Measurements from ENCODE around the gene CKS1B. TPM values are rescaled to one million over a fixed set of nuclear protein-coding genes. Genes with fewer than 3 reads are reported as not detected.

CKS1B gene
- polyA plus RNA-seq, 4 donors: 63.7 to 117 (median 75.6) TPM

DNA sequence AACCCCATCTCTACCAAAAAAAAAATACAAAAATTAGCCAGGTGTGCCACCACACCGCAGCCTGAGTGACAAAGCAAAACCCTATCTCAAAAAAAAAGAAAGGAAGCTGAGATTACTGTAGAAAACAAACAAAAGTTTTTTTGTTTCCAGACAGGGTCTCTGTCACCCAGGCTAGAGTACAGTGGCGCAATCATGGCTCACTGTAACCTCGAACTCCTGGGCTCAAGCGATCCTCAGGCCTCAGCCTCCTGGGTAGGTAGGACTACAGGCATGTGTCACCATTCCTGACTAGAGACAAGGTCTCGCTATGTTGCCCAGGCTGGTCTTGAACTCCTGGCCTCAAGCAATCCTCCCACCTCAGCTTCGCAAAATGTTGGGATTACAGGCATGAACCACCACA lies 10.1 kb upstream of the CKS1B start:
- FAIRE-seq: no peak
- peaks cover 0 to 15% (median 4%) of the 10 kb centered on the region in 3 donors for H3K4me1 ChIP-seq (ENCODE audit: control insufficient read depth in 3 of 3, insufficient read depth in 2 of 3, low read depth in 1 of 3, low read length in 2 of 3)
- no peak for DNase-seq
- 85 to 90% (median 90%) methylated on average over 6 of the region's 6 CpGs for WGBS, 3 donors
- H3K4me3 ChIP-seq (ENCODE audit: low read depth in 1 of 3, low read length in 3 of 3): no peak overlapping the region
- H3K36me3 ChIP-seq (ENCODE audit: control insufficient read depth in 3 of 3, insufficient read depth in 2 of 3, low read depth in 1 of 3, low read length in 3 of 3): peaks cover 9 to 70% (median 39%) of the 10 kb centered on the region in 3 donors
- H3K27ac ChIP-seq (ENCODE audit: low read depth in 1 of 3, low read length in 2 of 3): peak overlapping the region in 1 of 3 donors; percentile 39
- no peaks in the 10 kb centered on the region for H3K27me3 ChIP-seq (ENCODE audit: control insufficient read depth in 3 of 3, insufficient read depth in 3 of 3, low read length in 3 of 3)
- H3K9me3 ChIP-seq (ENCODE audit: control insufficient read depth in 2 of 2, insufficient read depth in 1 of 2, low read depth in 1 of 2, low read length in 1 of 2): no peaks in the 10 kb centered on the region

DNA sequence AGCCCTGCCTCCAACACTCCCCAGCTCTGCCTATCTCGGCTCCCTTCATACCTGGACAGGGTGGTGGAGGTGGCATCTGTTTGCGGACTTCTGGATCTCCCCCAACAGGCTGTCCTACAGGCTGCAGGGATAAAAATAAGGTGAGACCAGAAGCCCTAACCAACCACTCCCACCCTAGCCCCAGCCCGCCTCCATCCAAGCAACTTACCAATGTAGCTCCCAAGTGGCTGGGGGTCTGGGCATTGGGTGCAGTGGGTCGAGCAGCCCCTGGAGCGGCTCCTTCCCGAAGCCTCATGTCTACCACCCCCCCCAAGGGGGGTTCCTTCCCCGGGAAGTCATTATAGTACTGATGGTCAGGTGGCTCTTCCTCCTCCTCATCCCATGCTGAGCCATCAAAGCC lies 8.4 kb upstream of the CKS1B start:
- peaks cover 1 to 21% (median 7%) of the 10 kb centered on the region in 3 donors for H3K4me1 ChIP-seq (ENCODE audit: control insufficient read depth in 3 of 3, insufficient read depth in 2 of 3, low read depth in 1 of 3, low read length in 2 of 3)
- H3K4me3 ChIP-seq (ENCODE audit: low read depth in 1 of 3, low read length in 3 of 3): no peak overlapping the region
- no peaks in the 10 kb centered on the region for H3K9me3 ChIP-seq (ENCODE audit: control insufficient read depth in 2 of 2, insufficient read depth in 1 of 2, low read depth in 1 of 2, low read length in 1 of 2)
- FAIRE-seq (no peak), DNase-seq (no peak)
- 92 to 95% (median 93%) methylated on average over 7 of the region's 7 CpGs for WGBS, 3 donors
- H3K36me3 ChIP-seq (ENCODE audit: control insufficient read depth in 3 of 3, insufficient read depth in 2 of 3, low read depth in 1 of 3, low read length in 3 of 3): peaks cover 9 to 83% (median 36%) of the 10 kb centered on the region in 3 donors
- no peak overlapping the region for H3K27ac ChIP-seq (ENCODE audit: low read depth in 1 of 3, low read length in 2 of 3)
- H3K27me3 ChIP-seq (ENCODE audit: control insufficient read depth in 3 of 3, insufficient read depth in 3 of 3, low read length in 3 of 3): no peaks in the 10 kb centered on the region

DNA sequence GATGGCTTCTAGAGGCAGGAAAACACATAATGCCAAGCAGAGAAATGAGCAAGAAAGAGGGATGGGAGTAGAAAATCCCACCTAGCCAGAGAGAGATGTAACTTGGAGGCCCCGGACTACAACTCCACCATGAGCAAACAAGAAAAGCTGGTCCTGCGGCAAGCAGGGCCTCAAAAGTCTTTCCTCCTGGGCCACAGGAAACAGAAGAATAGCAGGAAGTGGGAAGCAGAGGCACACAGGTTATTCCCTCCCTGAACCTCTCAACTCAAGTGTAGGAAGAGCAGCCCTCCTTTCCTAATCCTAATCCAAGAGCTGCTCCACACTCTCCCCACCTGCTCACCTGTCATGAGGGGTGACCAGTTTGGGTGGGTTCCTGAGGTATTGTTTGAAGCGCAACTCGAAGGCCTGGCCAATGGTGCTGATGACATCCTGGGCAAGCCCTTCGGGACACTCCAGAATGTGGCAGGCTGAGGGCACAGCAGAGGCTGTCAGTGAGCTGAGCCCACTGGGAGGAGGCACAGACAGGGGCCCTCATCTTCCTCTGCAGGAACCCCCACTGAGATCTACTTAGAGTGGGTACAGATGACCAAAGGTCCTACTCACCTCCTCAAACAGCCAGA lies 7.0 kb upstream of the CKS1B start:
- FAIRE-seq (no peak), DNase-seq (no peak)
- no peak overlapping the region for H3K27ac ChIP-seq (ENCODE audit: low read depth in 1 of 3, low read length in 2 of 3)
- 77 to 85% (median 80%) methylated on average over 5 of the region's 5 CpGs for WGBS, 3 donors
- no peaks in the 10 kb centered on the region for H3K9me3 ChIP-seq (ENCODE audit: control insufficient read depth in 2 of 2, insufficient read depth in 1 of 2, low read depth in 1 of 2, low read length in 1 of 2)
- H3K36me3 ChIP-seq (ENCODE audit: control insufficient read depth in 3 of 3, insufficient read depth in 2 of 3, low read depth in 1 of 3, low read length in 3 of 3): peaks cover 9 to 87% (median 36%) of the 10 kb centered on the region in 3 donors
- peaks cover 5 to 34% (median 9%) of the 10 kb centered on the region in 3 donors for H3K4me1 ChIP-seq (ENCODE audit: control insufficient read depth in 3 of 3, insufficient read depth in 2 of 3, low read depth in 1 of 3, low read length in 2 of 3)
- H3K27me3 ChIP-seq (ENCODE audit: control insufficient read depth in 3 of 3, insufficient read depth in 3 of 3, low read length in 3 of 3): no peaks in the 10 kb centered on the region
- H3K4me3 ChIP-seq (ENCODE audit: low read depth in 1 of 3, low read length in 3 of 3): no peak overlapping the region

DNA sequence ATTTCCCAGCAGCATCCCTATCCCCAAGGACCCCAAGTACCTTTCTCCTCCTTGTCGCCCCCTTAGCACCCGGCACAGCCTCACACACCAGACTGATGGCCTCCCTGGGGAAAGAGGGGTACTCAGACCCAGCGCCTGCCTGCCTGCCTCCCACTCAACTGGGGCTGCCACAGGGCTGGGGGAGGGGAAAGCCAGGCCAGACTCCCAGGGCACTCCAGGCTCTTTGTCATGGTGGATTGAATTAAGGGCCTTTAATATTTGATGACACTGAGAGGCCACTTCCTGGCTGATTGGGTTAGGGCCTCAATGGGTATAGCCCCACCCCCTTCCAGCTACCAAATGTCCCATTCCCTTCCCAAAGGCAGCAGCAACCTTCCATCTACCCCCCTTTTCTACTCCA lies 5.8 kb upstream of the CKS1B start:
- H3K4me3 ChIP-seq (ENCODE audit: low read depth in 1 of 3, low read length in 3 of 3): no peak overlapping the region
- no peak for DNase-seq
- no peaks in the 10 kb centered on the region for H3K27me3 ChIP-seq (ENCODE audit: control insufficient read depth in 3 of 3, insufficient read depth in 3 of 3, low read length in 3 of 3)
- H3K27ac ChIP-seq (ENCODE audit: low read depth in 1 of 3, low read length in 2 of 3): peak overlapping the region in 1 of 3 donors; percentile 79
- no peak for FAIRE-seq
- WGBS, 3 donors: 92 to 97% (median 96%) methylated on average over 3 of the region's 3 CpGs
- peaks cover 6 to 77% (median 33%) of the 10 kb centered on the region in 3 donors for H3K36me3 ChIP-seq (ENCODE audit: control insufficient read depth in 3 of 3, insufficient read depth in 2 of 3, low read depth in 1 of 3, low read length in 3 of 3)
- no peaks in the 10 kb centered on the region for H3K9me3 ChIP-seq (ENCODE audit: control insufficient read depth in 2 of 2, insufficient read depth in 1 of 2, low read depth in 1 of 2, low read length in 1 of 2)
- peaks cover 7 to 35% (median 15%) of the 10 kb centered on the region in 3 donors for H3K4me1 ChIP-seq (ENCODE audit: control insufficient read depth in 3 of 3, insufficient read depth in 2 of 3, low read depth in 1 of 3, low read length in 2 of 3)

DNA sequence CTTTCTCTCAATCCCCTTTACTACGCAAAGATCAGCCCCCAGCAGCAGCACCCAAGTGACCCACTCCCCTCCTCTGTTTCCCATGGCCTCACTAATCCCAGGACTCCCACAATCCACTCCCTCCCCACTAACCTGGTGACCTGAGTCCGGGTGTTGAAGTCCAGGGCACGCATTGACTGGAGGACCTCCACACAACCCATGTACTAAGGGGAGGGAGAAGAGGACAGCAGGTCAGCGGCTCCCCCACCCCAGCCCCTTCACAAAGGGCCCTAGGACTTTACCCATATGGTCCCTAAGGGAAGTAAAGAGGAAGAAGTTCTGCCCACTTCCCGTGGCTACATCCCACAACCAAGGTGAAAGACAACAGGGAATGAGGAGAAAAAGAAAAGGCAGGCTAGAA lies 5.2 kb upstream of the CKS1B start:
- Histone ChIP-seq H3K36me3 (ENCODE audit: control insufficient read depth in 3 of 3, insufficient read depth in 2 of 3, low read depth in 1 of 3, low read length in 3 of 3) (peaks cover 5 to 71% (median 32%) of the 10 kb centered on the region in 3 donors), H3K4me1 (ENCODE audit: control insufficient read depth in 3 of 3, insufficient read depth in 2 of 3, low read depth in 1 of 3, low read length in 2 of 3) (peaks cover 7 to 35% (median 15%) of the 10 kb centered on the region in 3 donors), H3K4me3 (ENCODE audit: low read depth in 1 of 3, low read length in 3 of 3) (peak overlapping the region in 1 of 3 donors; percentile 40), H3K9me3 (ENCODE audit: control insufficient read depth in 2 of 2, insufficient read depth in 1 of 2, low read depth in 1 of 2, low read length in 1 of 2) (no peaks in the 10 kb centered on the region), H3K27ac (ENCODE audit: low read depth in 1 of 3, low read length in 2 of 3) (peak overlapping the region in 1 of 3 donors; percentile 79), H3K27me3 (ENCODE audit: control insufficient read depth in 3 of 3, insufficient read depth in 3 of 3, low read length in 3 of 3) (no peaks in the 10 kb centered on the region)
- FAIRE-seq (no peak), DNase-seq (no peak)
- WGBS, 3 donors: 65 to 84% (median 82%) methylated on average over 5 of the region's 5 CpGs

DNA sequence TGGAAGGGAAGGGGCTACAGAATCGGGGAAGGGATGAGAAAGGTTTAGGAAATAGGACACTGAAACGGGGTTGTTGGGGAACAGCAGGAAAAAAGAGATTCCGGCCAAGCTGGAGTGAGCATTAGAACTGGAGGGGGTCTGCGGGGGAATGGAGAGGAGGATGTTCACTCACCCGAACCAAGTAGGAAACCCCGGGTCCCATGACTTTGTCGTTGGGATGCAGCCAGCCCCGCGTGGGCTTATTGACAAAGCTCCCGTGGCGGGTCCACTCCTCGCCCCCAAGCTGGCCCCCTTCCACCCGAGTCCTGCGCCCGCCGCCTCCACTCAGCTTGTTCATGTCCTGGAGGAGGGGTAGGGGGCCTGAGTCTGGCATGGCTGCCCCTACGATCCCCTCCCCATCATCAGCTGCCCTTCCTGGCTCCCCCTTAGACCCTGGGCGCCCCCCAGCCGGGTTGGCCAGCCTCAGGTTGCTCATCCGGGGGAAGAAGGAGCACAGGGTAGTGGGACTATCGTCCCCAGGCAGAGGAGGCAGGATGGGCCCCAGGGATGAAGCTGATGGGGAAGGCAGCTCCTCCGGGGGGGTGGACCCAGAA lies 4.5 kb upstream of the CKS1B start:
- Histone ChIP-seq H3K27me3 (ENCODE audit: control insufficient read depth in 3 of 3, insufficient read depth in 3 of 3, low read length in 3 of 3) (no peaks in the 10 kb centered on the region), H3K4me1 (ENCODE audit: control insufficient read depth in 3 of 3, insufficient read depth in 2 of 3, low read depth in 1 of 3, low read length in 2 of 3) (peaks cover 7 to 35% (median 15%) of the 10 kb centered on the region in 3 donors), H3K27ac (ENCODE audit: low read depth in 1 of 3, low read length in 2 of 3) (peak overlapping the region; percentile 77 to 85 (median 79)), H3K36me3 (ENCODE audit: control insufficient read depth in 3 of 3, insufficient read depth in 2 of 3, low read depth in 1 of 3, low read length in 3 of 3) (peaks cover 2 to 64% (median 28%) of the 10 kb centered on the region in 3 donors), H3K4me3 (ENCODE audit: low read depth in 1 of 3, low read length in 3 of 3) (peak overlapping the region in 2 of 3 donors; percentile 1 to 40), H3K9me3 (ENCODE audit: control insufficient read depth in 2 of 2, insufficient read depth in 1 of 2, low read depth in 1 of 2, low read length in 1 of 2) (no peaks in the 10 kb centered on the region)
- FAIRE-seq: no peak
- no peak for DNase-seq
- WGBS, 3 donors: 44 to 75% (median 61%) methylated on average over 17 to 22 of the region's 22 CpGs

DNA sequence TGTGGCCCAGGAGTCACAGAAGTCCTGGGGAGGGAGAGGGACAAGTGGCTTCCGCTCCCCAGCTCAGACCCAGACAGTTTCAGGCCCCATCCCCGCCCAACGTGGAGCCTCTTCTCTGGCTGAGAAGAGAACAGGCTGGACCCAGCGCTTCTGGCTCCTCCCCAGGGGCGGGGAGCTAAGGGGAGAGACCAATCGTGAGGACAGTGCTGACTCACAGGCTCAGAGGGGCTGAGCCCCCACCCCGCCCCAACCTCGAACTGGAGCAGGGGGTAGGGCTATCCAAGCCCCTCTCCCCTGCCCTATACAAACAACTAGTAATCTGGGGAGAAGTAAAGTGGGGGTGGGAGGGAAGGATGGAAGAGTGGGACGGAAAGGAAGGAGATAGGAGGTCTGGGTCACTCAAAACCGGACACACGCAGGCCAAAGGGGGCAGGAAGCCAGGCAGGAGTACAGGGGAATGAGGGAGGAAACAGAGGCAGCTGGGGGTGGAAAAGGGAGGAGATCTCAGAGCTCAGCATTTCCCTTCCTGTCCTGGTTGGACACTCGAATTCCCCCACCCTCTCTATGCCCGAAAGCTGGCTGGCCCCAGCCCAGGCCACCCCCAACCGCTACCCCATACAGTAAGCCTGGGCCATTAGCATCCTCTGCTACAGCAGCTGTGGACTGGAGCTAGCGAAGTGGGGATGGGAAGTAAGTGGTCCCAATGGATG lies 3.7 kb upstream of the CKS1B start, which contains the start of gene SHC1:
Gene SHC1 (minus strand): TSS at position 117 of the 710 bp plus-strand sequence. CDS start 221 bp downstream, outside the sequence.
- DNase-seq: peak; percentile 61 to 84
- WGBS, 3 donors: 26 to 51% (median 47%) methylated on average over 14 to 15 of the region's 15 CpGs
- Histone ChIP-seq H3K27me3 (ENCODE audit: control insufficient read depth in 3 of 3, insufficient read depth in 3 of 3, low read length in 3 of 3) (no peaks in the 10 kb centered on the region), H3K4me1 (ENCODE audit: control insufficient read depth in 3 of 3, insufficient read depth in 2 of 3, low read depth in 1 of 3, low read length in 2 of 3) (peaks cover 7 to 35% (median 15%) of the 10 kb centered on the region in 3 donors), H3K36me3 (ENCODE audit: control insufficient read depth in 3 of 3, insufficient read depth in 2 of 3, low read depth in 1 of 3, low read length in 3 of 3) (peaks cover 2 to 56% (median 22%) of the 10 kb centered on the region in 3 donors), H3K27ac (ENCODE audit: low read depth in 1 of 3, low read length in 2 of 3) (peak within 1 kb of the TSS; percentile 77 to 85 (median 79)), H3K9me3 (ENCODE audit: control insufficient read depth in 2 of 2, insufficient read depth in 1 of 2, low read depth in 1 of 2, low read length in 1 of 2) (no peaks in the 10 kb centered on the region), H3K4me3 (ENCODE audit: low read depth in 1 of 3, low read length in 3 of 3) (peak within 1 kb of the TSS; percentile 1 to 40 (median 27))
- FAIRE-seq: no peak

DNA sequence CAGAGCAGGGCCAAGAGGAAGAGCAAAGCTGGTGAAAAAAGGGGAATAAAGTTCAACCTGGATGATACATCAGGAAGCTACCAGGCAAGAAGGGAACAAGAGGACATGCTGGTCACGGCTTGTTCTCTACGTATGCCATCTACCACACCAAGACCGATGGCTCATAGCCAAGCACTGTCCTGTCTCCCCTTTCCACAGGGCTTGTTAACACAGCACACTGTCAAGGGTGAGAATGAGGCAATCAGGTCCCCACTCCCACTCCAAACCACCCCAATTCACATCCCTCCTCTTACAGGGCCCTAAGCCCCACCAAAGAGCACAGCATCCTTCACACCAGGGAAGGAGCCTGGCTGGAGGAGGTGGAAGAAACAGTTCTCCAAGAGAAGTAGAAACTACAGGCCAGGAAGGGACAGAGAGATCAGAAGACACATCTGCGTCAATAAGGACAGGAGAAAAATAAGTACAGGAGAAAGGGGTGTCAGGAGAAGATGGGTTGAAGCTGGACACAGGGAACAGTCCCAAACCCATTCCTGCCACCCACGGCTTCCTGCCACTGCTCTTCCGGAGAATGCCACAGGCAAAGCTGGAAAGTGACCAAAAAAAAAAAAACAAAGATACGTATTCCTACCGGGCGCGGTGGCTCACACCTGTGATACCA lies 3.0 kb upstream of the CKS1B start:
- Histone ChIP-seq H3K4me3 (ENCODE audit: low read depth in 1 of 3, low read length in 3 of 3) (peak overlapping the region in 1 of 3 donors; percentile 27), H3K9me3 (ENCODE audit: control insufficient read depth in 2 of 2, insufficient read depth in 1 of 2, low read depth in 1 of 2, low read length in 1 of 2) (no peaks in the 10 kb centered on the region), H3K27ac (ENCODE audit: low read depth in 1 of 3, low read length in 2 of 3) (peak overlapping the region; percentile 77 to 85 (median 79)), H3K27me3 (ENCODE audit: control insufficient read depth in 3 of 3, insufficient read depth in 3 of 3, low read length in 3 of 3) (no peaks in the 10 kb centered on the region), H3K36me3 (ENCODE audit: control insufficient read depth in 3 of 3, insufficient read depth in 2 of 3, low read depth in 1 of 3, low read length in 3 of 3) (peaks cover 0 to 50% (median 20%) of the 10 kb centered on the region in 3 donors), H3K4me1 (ENCODE audit: control insufficient read depth in 3 of 3, insufficient read depth in 2 of 3, low read depth in 1 of 3, low read length in 2 of 3) (peaks cover 7 to 38% (median 17%) of the 10 kb centered on the region in 3 donors)
- FAIRE-seq: no peak
- 41 to 52% (median 51%) methylated on average over 10 of the region's 10 CpGs for WGBS, 3 donors
- DNase-seq: peak in 1 of 2 donors; percentile 66

Measured in small intestine (tissue), 7 donors.